H9 (cell line): ENCODE results near the gene IGSF11. TPM values are rescaled to one million over a fixed set of nuclear protein-coding genes. Genes with fewer than 3 reads are reported as not detected.

ENCODE experiments used
- DNase-seq: peaks from one replicate; pipeline ENCODE4 v3.0.0-alpha.2; 2017
- H2AFZ ChIP-seq: one replicate; pipeline ENCODE4 v1.6.1; 2013; ENCODE audit warnings: mild to moderate bottlenecking, low read length, control low read depth, moderate library complexity
- H2AK5ac ChIP-seq: 2 replicates; pipeline ENCODE4 v1.6.1; 2013; ENCODE audit warnings: low read length, control low read depth, mixed read lengths; ENCODE audit not compliant: insufficient read length
- H2BK120ac ChIP-seq: one replicate; pipeline ENCODE4 v1.6.1; 2013; ENCODE audit warnings: low read depth, mild to moderate bottlenecking, low read length, control low read depth, inconsistent platforms; ENCODE audit not compliant: poor library complexity, severe bottlenecking
- H2BK12ac ChIP-seq: 2 replicates; pipeline ENCODE4 v1.6.1; 2013; ENCODE audit warnings: low read length, control low read depth, mixed read lengths, low read depth; ENCODE audit not compliant: insufficient read length
- H2BK15ac ChIP-seq: 2 replicates; pipeline ENCODE4 v1.6.1; 2013; ENCODE audit warnings: low read depth, low read length, control low read depth
- H2BK20ac ChIP-seq: one replicate; pipeline ENCODE4 v1.6.1; 2013; ENCODE audit warnings: low read depth, mild to moderate bottlenecking, low read length, control low read depth, inconsistent platforms; ENCODE audit not compliant: poor library complexity, severe bottlenecking
- H2BK5ac ChIP-seq: 2 replicates; pipeline ENCODE4 v1.6.1; 2013; ENCODE audit warnings: low read length, control low read depth, mixed read lengths; ENCODE audit not compliant: insufficient read length
- H3K14ac ChIP-seq: 2 replicates; pipeline ENCODE4 v1.6.1; 2013; ENCODE audit warnings: low read length, control low read depth; ENCODE audit not compliant: insufficient read depth
- H3K18ac ChIP-seq: 2 replicates; pipeline ENCODE4 v1.6.1; 2013; ENCODE audit warnings: low read depth, mild to moderate bottlenecking, mixed read lengths, low read length, control low read depth; ENCODE audit not compliant: insufficient read length
- H3K23ac ChIP-seq: 2 replicates; pipeline ENCODE4 v1.6.1; 2013; ENCODE audit warnings: low read length, control low read depth, mixed read lengths, low read depth; ENCODE audit not compliant: insufficient read length
- H3K23me2 ChIP-seq: 2 replicates; pipeline ENCODE4 v1.6.1; 2013; ENCODE audit warnings: low read depth, mild to moderate bottlenecking, mixed read lengths, low read length, control low read depth; ENCODE audit not compliant: insufficient read length, poor library complexity, severe bottlenecking
- H3K27ac ChIP-seq: 2 replicates; pipeline ENCODE4 v1.5.1; 2013; ENCODE audit warnings: low read length, control low read depth, mixed read lengths, low read depth; ENCODE audit not compliant: insufficient read length
- H3K27me3 ChIP-seq: 2 replicates; pipeline ENCODE4 v1.6.1; 2013; ENCODE audit warnings: low read length, control low read depth, inconsistent platforms; ENCODE audit not compliant: insufficient read depth
- H3K4ac ChIP-seq: 2 replicates; pipeline ENCODE4 v1.6.1; 2013; ENCODE audit warnings: low read depth, mild to moderate bottlenecking, control low read depth, inconsistent platforms, low read length, moderate library complexity
- H3K4me1 ChIP-seq: 2 replicates; pipeline ENCODE4 v1.6.1; 2013; ENCODE audit warnings: low read length, control low read depth, inconsistent platforms; ENCODE audit not compliant: insufficient read depth
- H3K4me2 ChIP-seq: 2 replicates; pipeline ENCODE4 v1.6.1; 2013; ENCODE audit warnings: low read length, control low read depth, mixed read lengths; ENCODE audit not compliant: insufficient read length, insufficient read depth
- H3K56ac ChIP-seq: 2 replicates; pipeline ENCODE4 v1.6.1; 2013; ENCODE audit warnings: low read depth, mild to moderate bottlenecking, mixed read lengths, low read length, control low read depth; ENCODE audit not compliant: insufficient read length
- H3K79me1 ChIP-seq: 2 replicates; pipeline ENCODE4 v1.6.1; 2013; ENCODE audit warnings: low read depth, mild to moderate bottlenecking, moderate library complexity, low read length, control low read depth, inconsistent platforms; ENCODE audit not compliant: insufficient read depth, poor library complexity, severe bottlenecking
- H3K79me2 ChIP-seq: 2 replicates; pipeline ENCODE4 v1.6.1; 2013; ENCODE audit warnings: low read length, control low read depth, inconsistent platforms; ENCODE audit not compliant: insufficient read depth
- H3K9ac ChIP-seq: 2 replicates; pipeline ENCODE4 v1.6.1; 2013; ENCODE audit warnings: low read length, control low read depth, mixed read lengths; ENCODE audit not compliant: insufficient read length; ENCODE audit errors: extremely low read depth
- H3K9me3 ChIP-seq: one replicate; pipeline ENCODE4 v1.6.1; 2013; ENCODE audit warnings: low read depth, low read length, inconsistent platforms; ENCODE audit not compliant: control insufficient read depth
- H3T11ph ChIP-seq: one replicate; pipeline ENCODE4 v1.6.1; 2013; ENCODE audit warnings: mild to moderate bottlenecking, low read length, control low read depth, inconsistent platforms
- H4K20me1 ChIP-seq: one replicate; pipeline ENCODE4 v1.6.1; 2013; ENCODE audit not compliant: control insufficient read depth, insufficient read length, insufficient read depth
- H4K5ac ChIP-seq: 2 replicates; pipeline ENCODE4 v1.6.1; 2013; ENCODE audit warnings: low read depth, mild to moderate bottlenecking, mixed read lengths, low read length, control low read depth; ENCODE audit not compliant: insufficient read length
- H4K8ac ChIP-seq: replicated peaks from 2 replicates; pipeline ENCODE4 v1.6.1; 2013; ENCODE audit warnings: low read length, control low read depth, mixed read lengths, low read depth; ENCODE audit not compliant: insufficient read length
- H4K91ac ChIP-seq: 2 replicates; pipeline ENCODE4 v1.6.1; 2013; ENCODE audit warnings: low read depth, mild to moderate bottlenecking, moderate library complexity, mixed read lengths, low read length, control low read depth; ENCODE audit not compliant: insufficient read length
- H3K27ac Mint-ChIP-seq, 3 experiments: 2 replicates in 2 of 3; 3 replicates in 1 of 3; pipeline ENCODE4 v1.8.0; 2020 to 2021; ENCODE audit warnings: mixed read lengths in 3 of 3, mild to moderate bottlenecking in 1 of 3, moderate library complexity in 1 of 3
- H3K27me3 Mint-ChIP-seq: 2 replicates; pipeline ENCODE4 v1.8.0; 2021; ENCODE audit warnings: low read depth, mild to moderate bottlenecking, moderate library complexity, mixed read lengths
- H3K36me3 Mint-ChIP-seq, 3 experiments: 2 replicates in 2 of 3; 3 replicates in 1 of 3; pipeline ENCODE4 v1.8.0; 2020 to 2021; ENCODE audit warnings: low read depth in 3 of 3, mixed read lengths in 3 of 3; ENCODE audit not compliant: insufficient read depth in 1 of 3
- H3K4me1 Mint-ChIP-seq, 2 experiments: 2 replicates each; pipeline ENCODE4 v1.8.0; 2020; ENCODE audit warnings: mixed read lengths in 2 of 2
- H3K4me3 Mint-ChIP-seq, 2 experiments: 2 replicates in 1 of 2; 3 replicates in 1 of 2; pipeline ENCODE4 v1.8.0; 2020 to 2021; ENCODE audit warnings: mild to moderate bottlenecking in 2 of 2, mixed read lengths in 2 of 2, moderate library complexity in 1 of 2
- H3K9me3 Mint-ChIP-seq, 2 experiments: 2 replicates in 1 of 2; 3 replicates in 1 of 2; pipeline ENCODE4 v1.8.0; 2020; ENCODE audit warnings: mild to moderate bottlenecking in 2 of 2, mixed read lengths in 2 of 2, moderate library complexity in 1 of 2
- CTCF ChIP-seq: fragments of 200-600 bp; sonication (generic); conservative IDR thresholded peaks from 3 replicates; pipeline ENCODE4 v1.8.0; 2021; ENCODE audit warnings: antibody characterized with exemption, mild to moderate bottlenecking
- WGBS: extraction: QIAGEN DNeasy Blood & Tissue Kit; methylation state at CpG from one replicate; pipeline ENCODE4 v1.1.7; 2013; ENCODE audit warnings: missing lambda C conversion rate, low lambda C conversion rate, mixed read lengths; ENCODE audit not compliant: insufficient read length; ENCODE audit errors: extremely low coverage; 5-methylcytosine and 5-hydroxymethylcytosine counted together
- total RNA-seq: library from RNA; stranded (reverse); gene quantifications from 2 replicates; pipeline ENCODE4 v1.2.1, GENCODE V29; 2021

Gene IGSF11
- total RNA-seq, 1 experiment from 2014 or later, result 1.6 TPM

GRCh38 chr3:119042162-119042561 lies 7.5 kb upstream of the IGSF11 start:
- Histone ChIP-seq H4K20me1 (no peaks in the 10 kb centered on the region), H3K79me1 (no peaks in the 10 kb centered on the region), H2BK12ac (no peak overlapping the region), H3K9ac (no peak overlapping the region), H3K79me2 (no peaks in the 10 kb centered on the region), H3K27ac (no peak overlapping the region), H3K4ac (no peak overlapping the region), H2AK5ac (no peak overlapping the region), H3T11ph (no peak overlapping the region), H3K56ac (no peak overlapping the region), H4K91ac (no peak overlapping the region), H2BK20ac (no peak overlapping the region), H3K23ac (no peak overlapping the region), H2BK5ac (no peak overlapping the region), H3K18ac (no peak overlapping the region), H3K4me2 (no peak overlapping the region), H3K9me3 (no peaks in the 10 kb centered on the region), H3K27me3 (no peaks in the 10 kb centered on the region), H4K5ac (no peak overlapping the region), H3K23me2 (no peaks in the 10 kb centered on the region), H2BK15ac (no peak overlapping the region), H2BK120ac (no peak overlapping the region), H4K8ac (no peak overlapping the region), H3K4me1 (no peaks in the 10 kb centered on the region), H3K14ac (no peak overlapping the region), H2AFZ (no peak overlapping the region)
- H3K9me3 Mint-ChIP-seq, result peaks cover 18 to 27% of the 10 kb centered on the region in 2 experiments
- DNase-seq, result no peak
- peaks cover 3 to 36% (median 7%) of the 10 kb centered on the region in 3 experiments; a peak in 6 of 7 replicates for H3K36me3 Mint-ChIP-seq
- no peak for TF ChIP-seq CTCF
- H3K4me1 Mint-ChIP-seq, result peaks cover 8 to 12% of the 10 kb centered on the region in 2 experiments
- H3K4me3 Mint-ChIP-seq, result no peak overlapping the region
- WGBS, result no CpG with 5 or more reads among the region's 2 CpGs
- H3K27me3 Mint-ChIP-seq, result peaks cover 5% of the 10 kb centered on the region
- H3K27ac Mint-ChIP-seq, result no peak overlapping the region
